Activated CD4-positive, alpha-beta T cell treated with anti-CD3 and anti-CD28 coated beads for 48 hours (primary cell): Measurements from ENCODE around the gene VAV2.

ENCODE experiments used
- DNase-seq: peaks from one replicate; pipeline ENCODE4 v3.0.0-alpha.2; 2020

Gene VAV2

GRCh38 chr9:133870598-133871595 is 121.2 kb downstream of the VAV2 start:
- DNase-seq = no peak

- DNase-seq = peak; percentile 40
These were observed 122.3 kb downstream of the VAV2 start for GRCh38 chr9:133869674-133870405.

- DNase-seq = no peak
These were observed 123.9 kb downstream of the VAV2 start for GRCh38 chr9:133868203-133868602.

GRCh38 chr9:133866946-133867345 is 125.2 kb downstream of the VAV2 start:
- no peak for DNase-seq

- no peak for DNase-seq
These were observed 128.1 kb downstream of the VAV2 start for GRCh38 chr9:133864011-133864410.

- DNase-seq = no peak
These were observed 128.9 kb downstream of the VAV2 start for GRCh38 chr9:133863257-133863592.

GRCh38 chr9:133862585-133863256 is 129.4 kb downstream of the VAV2 start:
- DNase-seq = no peak

- no peak for DNase-seq
These were observed 130.4 kb downstream of the VAV2 start for GRCh38 chr9:133861692-133862091.

- no peak for DNase-seq
These were observed 131.0 kb downstream of the VAV2 start for GRCh38 chr9:133861086-133861485.

- DNase-seq = no peak
These were observed 133.4 kb downstream of the VAV2 start for GRCh38 chr9:133858771-133859170.

GRCh38 chr9:133857639-133858038 is 134.5 kb downstream of the VAV2 start:
- DNase-seq = no peak

GRCh38 chr9:133856798-133857197 is 135.3 kb downstream of the VAV2 start:
- no peak for DNase-seq

- no peak for DNase-seq
These were observed 136.2 kb downstream of the VAV2 start for GRCh38 chr9:133855802-133856521.

GRCh38 chr9:133855371-133855770 is 136.8 kb downstream of the VAV2 start:
- DNase-seq = no peak

- no peak for DNase-seq
These were observed 137.4 kb downstream of the VAV2 start for GRCh38 chr9:133854765-133855164.

GRCh38 chr9:133854048-133854447 is 138.1 kb downstream of the VAV2 start:
- no peak for DNase-seq

- no peak for DNase-seq
These were observed 138.8 kb downstream of the VAV2 start for GRCh38 chr9:133853331-133853730.

GRCh38 chr9:133852431-133852830 is 139.7 kb downstream of the VAV2 start:
- DNase-seq = no peak

- DNase-seq = no peak
These were observed 140.4 kb downstream of the VAV2 start for GRCh38 chr9:133851693-133852092.

- no peak for DNase-seq
These were observed 141.2 kb downstream of the VAV2 start for GRCh38 chr9:133850937-133851336.

- DNase-seq = no peak
These were observed 142.0 kb downstream of the VAV2 start for GRCh38 chr9:133850161-133850560.

- DNase-seq = no peak
These were observed 142.9 kb downstream of the VAV2 start for GRCh38 chr9:133849110-133849670.
